GM21390 (cell line): ENCODE data around the gene CHRM4.
A peak's percentile ranks its signal among the peaks of the same experiment; 100 is the strongest.

Experiments
- ATAC-seq: cut with Tn5 transposase; IDR thresholded peaks from one replicate; pipeline ENCODE4 v1.9.1; 2021; ENCODE audit not compliant: unreplicated experiment

Gene CHRM4

GRCh38 chr11:46404476-46405017 lies 13.0 kb upstream of the CHRM4 start:
- ATAC-seq: no peak

GRCh38 chr11:46402957-46403902 lies 11.7 kb upstream of the CHRM4 start:
- ATAC-seq: no peak

- ATAC-seq: no peak
These were observed 6.0 kb upstream of the CHRM4 start for GRCh38 chr11:46397526-46397925.

- ATAC-seq: no peak
These were observed 2.2 kb upstream of the CHRM4 start for GRCh38 chr11:46393759-46394158.

GRCh38 chr11:46393231-46393616 lies 1.6 kb upstream of the CHRM4 start:
- no peak for ATAC-seq

- ATAC-seq: no peak
These were observed 1.1 kb upstream of the CHRM4 start for GRCh38 chr11:46392421-46393230.

GRCh38 chr11:46391186-46391577 lies 394 bp downstream of the CHRM4 start:
- ATAC-seq: no peak

- ATAC-seq: no peak
These were observed 1.0 kb downstream of the CHRM4 start for GRCh38 chr11:46390331-46391171.

- ATAC-seq: peak; percentile 42
These were observed 1.9 kb downstream of the CHRM4 start for GRCh38 chr11:46389450-46390330.

GRCh38 chr11:46388619-46389449 lies 2.7 kb downstream of the CHRM4 start:
- no peak for ATAC-seq

- ATAC-seq: no peak
These were observed 3.5 kb downstream of the CHRM4 start for GRCh38 chr11:46387919-46388618.

GRCh38 chr11:46387456-46387855 lies 4.1 kb downstream of the CHRM4 start:
- ATAC-seq: no peak

GRCh38 chr11:46386674-46387073 lies 4.9 kb downstream of the CHRM4 start:
- no peak for ATAC-seq

GRCh38 chr11:46386005-46386578 lies 5.5 kb downstream of the CHRM4 start:
- no peak for ATAC-seq

GRCh38 chr11:46385169-46386004 lies 6.2 kb downstream of the CHRM4 start:
- ATAC-seq: no peak

GRCh38 chr11:46383974-46384701 lies 7.4 kb downstream of the CHRM4 start:
- no peak for ATAC-seq

- ATAC-seq: no peak
These were observed 8.2 kb downstream of the CHRM4 start for GRCh38 chr11:46383404-46383758.
